ENCODE measurements around the gene QKI. TPM values are rescaled to one million over a fixed set of nuclear protein-coding genes. Genes with fewer than 3 reads are reported as not detected.
A peak's percentile ranks its signal among the peaks of the same experiment; 100 is the strongest.

The QKI gene
- total and polyA plus RNA-seq, 3 donors from 2014 or later: 148 to 366 (median 315) TPM

DNA sequence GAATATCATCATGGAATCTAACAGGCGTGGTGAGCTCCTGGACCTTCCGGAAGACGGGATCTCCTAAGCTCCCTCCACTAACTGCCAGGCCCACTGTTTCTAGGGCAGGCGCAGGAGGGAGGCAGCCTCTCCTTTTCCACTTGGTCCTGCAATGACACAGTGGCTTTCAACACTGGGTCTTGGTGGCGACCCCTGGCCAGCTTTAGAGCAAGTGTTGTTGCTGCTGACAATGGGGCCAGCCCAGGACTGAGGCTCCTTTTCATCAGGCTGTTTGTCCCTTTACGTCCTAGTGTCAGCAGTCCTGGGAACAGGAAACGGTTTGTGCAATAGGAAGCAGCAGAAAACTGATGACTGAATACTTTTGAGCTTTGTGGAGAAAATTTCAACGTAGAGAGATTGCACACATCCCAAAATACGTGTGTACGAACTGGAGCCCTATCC lies 9.7 kb upstream of the QKI start:
- intact Hi-C loops (cut with DNase I; ENCODE audit: low total_unique reads): no loop called here
- Histone ChIP-seq H3K4me3 (no peak overlapping the region), H3K27ac (peak overlapping the region; percentile 43 to 87), H3K27me3 (no peaks in the 10 kb centered on the region), H3K36me3 (ENCODE audit: low read depth, missing control alignments) (no peaks in the 10 kb centered on the region), H3K9me3 (no peaks in the 10 kb centered on the region), H3K4me1 (peaks cover 20% of the 10 kb centered on the region)
- TF ChIP-seq, protein P1, sequence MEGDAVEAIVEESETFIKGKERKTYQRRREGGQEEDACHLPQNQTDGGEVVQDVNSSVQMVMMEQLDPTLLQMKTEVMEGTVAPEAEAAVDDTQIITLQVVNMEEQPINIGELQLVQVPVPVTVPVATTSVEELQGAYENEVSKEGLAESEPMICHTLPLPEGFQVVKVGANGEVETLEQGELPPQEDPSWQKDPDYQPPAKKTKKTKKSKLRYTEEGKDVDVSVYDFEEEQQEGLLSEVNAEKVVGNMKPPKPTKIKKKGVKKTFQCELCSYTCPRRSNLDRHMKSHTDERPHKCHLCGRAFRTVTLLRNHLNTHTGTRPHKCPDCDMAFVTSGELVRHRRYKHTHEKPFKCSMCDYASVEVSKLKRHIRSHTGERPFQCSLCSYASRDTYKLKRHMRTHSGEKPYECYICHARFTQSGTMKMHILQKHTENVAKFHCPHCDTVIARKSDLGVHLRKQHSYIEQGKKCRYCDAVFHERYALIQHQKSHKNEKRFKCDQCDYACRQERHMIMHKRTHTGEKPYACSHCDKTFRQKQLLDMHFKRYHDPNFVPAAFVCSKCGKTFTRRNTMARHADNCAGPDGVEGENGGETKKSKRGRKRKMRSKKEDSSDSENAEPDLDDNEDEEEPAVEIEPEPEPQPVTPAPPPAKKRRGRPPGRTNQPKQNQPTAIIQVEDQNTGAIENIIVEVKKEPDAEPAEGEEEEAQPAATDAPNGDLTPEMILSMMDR (IDR thresholded peaks at IDR 0.05): no peak
- TF ChIP-seq POLR2A (IDR thresholded peaks at IDR 0.05): no peak
- 72 to 80% methylated on average over 7 to 10 of the region's 10 CpGs for WGBS, 2 donors
- DNase-seq: no peak

DNA sequence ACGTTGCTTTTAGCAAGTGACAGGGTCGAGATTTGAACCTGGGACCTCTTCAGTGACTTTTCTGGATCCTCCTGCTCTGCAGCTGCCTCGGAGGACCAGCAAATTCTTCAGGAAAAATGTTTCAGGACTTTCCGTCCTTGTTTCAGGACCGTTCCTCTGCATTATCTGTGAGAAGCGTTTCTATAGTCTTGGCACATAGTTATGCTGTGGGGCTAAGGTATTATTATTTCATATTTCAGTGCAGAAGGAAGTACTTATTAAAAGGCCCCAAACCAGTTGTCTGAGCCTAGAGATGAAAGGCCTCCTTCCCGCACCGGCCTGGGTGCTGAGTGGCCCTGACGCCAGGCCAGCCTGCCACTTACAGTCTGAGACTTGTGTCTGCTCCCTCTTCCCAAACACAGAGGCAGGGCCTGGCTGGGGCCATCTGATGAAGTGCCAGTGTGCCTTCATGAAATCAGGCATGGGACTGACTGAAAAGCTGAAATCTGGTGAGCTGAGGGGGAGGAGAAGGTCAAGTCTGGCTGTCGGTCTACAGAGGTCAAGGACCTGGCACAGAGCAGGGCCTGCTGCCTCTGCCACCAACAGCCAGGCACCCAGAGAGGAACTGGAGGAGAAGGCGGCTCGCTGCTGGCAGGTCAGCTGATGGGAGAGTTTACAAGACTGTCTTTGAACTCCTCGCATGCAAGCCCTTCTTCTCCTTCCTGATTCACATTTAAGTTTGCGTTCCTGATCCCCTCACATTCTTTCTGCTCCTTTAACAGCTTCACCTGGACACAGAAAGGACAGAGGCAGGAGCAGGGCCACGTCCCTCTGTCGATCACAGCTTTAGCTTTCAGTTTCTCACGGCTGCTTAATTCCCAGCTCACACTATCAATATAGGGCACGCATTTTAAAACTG lies 8.9 kb upstream of the QKI start:
- Histone ChIP-seq H3K36me3 (ENCODE audit: low read depth, missing control alignments) (no peaks in the 10 kb centered on the region), H3K27ac (peak overlapping the region; percentile 87 to 90), H3K27me3 (no peaks in the 10 kb centered on the region), H3K4me3 (peak overlapping the region in 1 of 2 donors; percentile 10), H3K9me3 (no peaks in the 10 kb centered on the region), H3K4me1 (peaks cover 20% of the 10 kb centered on the region)
- intact Hi-C loops (cut with DNase I; ENCODE audit: low total_unique reads): no loop called here
- WGBS, 2 donors: 24 to 32% methylated on average over 15 to 18 of the region's 18 CpGs
- TF ChIP-seq, protein P1 (IDR thresholded peaks at IDR 0.05): no peak
- no peak for TF ChIP-seq POLR2A (IDR thresholded peaks at IDR 0.05)
- DNase-seq: peak; percentile 85

GRCh38 chr6:163406366-163406765 lies 8.2 kb upstream of the QKI start:
- no peaks in the 10 kb centered on the region for H3K36me3 ChIP-seq (ENCODE audit: low read depth, missing control alignments)
- 52 to 63% methylated on average over 1 of the region's 1 CpG for WGBS, 2 donors
- peak overlapping the region; percentile 87 to 90 for H3K27ac ChIP-seq
- no peak for DNase-seq
- peaks cover 20% of the 10 kb centered on the region for H3K4me1 ChIP-seq
- intact Hi-C loops (cut with DNase I; ENCODE audit: low total_unique reads): no loop called here
- no peak for TF ChIP-seq POLR2A (IDR thresholded peaks at IDR 0.05)
- TF ChIP-seq, protein P1 (IDR thresholded peaks at IDR 0.05): no peak
- no peaks in the 10 kb centered on the region for H3K9me3 ChIP-seq
- no peaks in the 10 kb centered on the region for H3K27me3 ChIP-seq
- no peak overlapping the region for H3K4me3 ChIP-seq

- intact Hi-C loops (cut with DNase I; ENCODE audit: low total_unique reads): no loop called here
- Histone ChIP-seq H3K27me3 (no peaks in the 10 kb centered on the region), H3K4me1 (peaks cover 22% of the 10 kb centered on the region), H3K27ac (peak overlapping the region; percentile 87 to 90), H3K9me3 (no peaks in the 10 kb centered on the region), H3K36me3 (ENCODE audit: low read depth, missing control alignments) (no peaks in the 10 kb centered on the region), H3K4me3 (no peak overlapping the region)
- DNase-seq: no peak
- TF ChIP-seq POLR2A (IDR thresholded peaks at IDR 0.05): no peak
- TF ChIP-seq, protein P1 (IDR thresholded peaks at IDR 0.05): no peak
- 82 to 92% methylated on average over 2 of the region's 2 CpGs for WGBS, 2 donors
These were observed 7.7 kb upstream of the QKI start for GRCh38 chr6:163406830-163407229.
